Nephron progenitor cell (in vitro differentiated cells): Measurements from ENCODE around the gene CCDC87.

ENCODE experiments used
- DNase-seq: peaks from one replicate; pipeline ENCODE4 v3.0.0; 2021
- H3K27ac Mint-ChIP-seq: 2 replicates; pipeline ENCODE4 v1.8.0; 2021; ENCODE audit warnings: mild to moderate bottlenecking, moderate library complexity, mixed read lengths
- H3K27me3 Mint-ChIP-seq: 2 replicates; pipeline ENCODE4 v1.8.0; 2021; ENCODE audit warnings: mild to moderate bottlenecking, low read depth, mixed read lengths; ENCODE audit not compliant: poor library complexity
- H3K36me3 Mint-ChIP-seq: 2 replicates; pipeline ENCODE4 v1.8.0; 2021; ENCODE audit warnings: low read depth, mixed read lengths
- H3K4me1 Mint-ChIP-seq: 2 replicates; pipeline ENCODE4 v1.8.0; 2021; ENCODE audit warnings: mixed read lengths
- H3K4me3 Mint-ChIP-seq: 2 replicates; pipeline ENCODE4 v1.8.0; 2021; ENCODE audit warnings: mild to moderate bottlenecking, moderate library complexity, mixed read lengths
- H3K9me3 Mint-ChIP-seq: 2 replicates; pipeline ENCODE4 v1.8.0; 2021; ENCODE audit warnings: mild to moderate bottlenecking, moderate library complexity, mixed read lengths
- CTCF ChIP-seq: fragments of 200-600 bp; sonication (generic); IDR thresholded peaks from 2 replicates; pipeline ENCODE4 v1.5.0; 2021; ENCODE audit warnings: antibody characterized with exemption

CCDC87 gene

GRCh38 chr11:66564984-66565383 lies 27.9 kb downstream of the CCDC87 start:
- DNase-seq: no peak
- Mint-ChIP-seq H3K9me3 (no peaks in the 10 kb centered on the region), H3K4me1 (peaks cover 11% of the 10 kb centered on the region), H3K27ac (no peak overlapping the region), H3K27me3 (peaks cover 3% of the 10 kb centered on the region), H3K4me3 (no peak overlapping the region), H3K36me3 (peaks cover 15% of the 10 kb centered on the region)
- no peak for TF ChIP-seq CTCF

- Mint-ChIP-seq H3K9me3 (no peaks in the 10 kb centered on the region), H3K4me1 (peaks cover 8% of the 10 kb centered on the region), H3K36me3 (peaks cover 15% of the 10 kb centered on the region), H3K27me3 (peaks cover 3% of the 10 kb centered on the region), H3K27ac (no peak overlapping the region), H3K4me3 (no peak overlapping the region)
- TF ChIP-seq CTCF: no peak
- DNase-seq: no peak
Measured at GRCh38 chr11:66564538-66564937, 28.3 kb downstream of the CCDC87 start.

- H3K27ac Mint-ChIP-seq: no peak overlapping the region
- peaks cover 17% of the 10 kb centered on the region for H3K36me3 Mint-ChIP-seq
- no peak for TF ChIP-seq CTCF
- DNase-seq: no peak
- H3K4me1 Mint-ChIP-seq: peaks cover 8% of the 10 kb centered on the region
- no peak overlapping the region for H3K4me3 Mint-ChIP-seq
- H3K27me3 Mint-ChIP-seq: peaks cover 3% of the 10 kb centered on the region
- H3K9me3 Mint-ChIP-seq: no peaks in the 10 kb centered on the region
Measured at GRCh38 chr11:66563832-66564231, 29.0 kb downstream of the CCDC87 start.

- Mint-ChIP-seq H3K9me3 (no peaks in the 10 kb centered on the region), H3K36me3 (peaks cover 22% of the 10 kb centered on the region), H3K4me3 (no peak overlapping the region), H3K4me1 (peaks cover 8% of the 10 kb centered on the region), H3K27ac (no peak overlapping the region), H3K27me3 (peaks cover 3% of the 10 kb centered on the region)
- no peak for DNase-seq
- TF ChIP-seq CTCF: no peak
Measured at GRCh38 chr11:66562907-66563583, 29.8 kb downstream of the CCDC87 start.

- H3K4me3 Mint-ChIP-seq: no peak overlapping the region
- H3K4me1 Mint-ChIP-seq: peaks cover 8% of the 10 kb centered on the region
- no peak for DNase-seq
- no peak for TF ChIP-seq CTCF
- no peak overlapping the region for H3K27ac Mint-ChIP-seq
- H3K36me3 Mint-ChIP-seq: peaks cover 25% of the 10 kb centered on the region
- H3K9me3 Mint-ChIP-seq: no peaks in the 10 kb centered on the region
- H3K27me3 Mint-ChIP-seq: peaks cover under 1% of the 10 kb centered on the region
Measured at GRCh38 chr11:66562275-66562674, 30.6 kb downstream of the CCDC87 start.

GRCh38 chr11:66561975-66562248 lies 31.0 kb downstream of the CCDC87 start:
- peaks cover 28% of the 10 kb centered on the region for H3K36me3 Mint-ChIP-seq
- no peak overlapping the region for H3K27ac Mint-ChIP-seq
- H3K4me3 Mint-ChIP-seq: no peak overlapping the region
- no peak for TF ChIP-seq CTCF
- no peaks in the 10 kb centered on the region for H3K9me3 Mint-ChIP-seq
- no peaks in the 10 kb centered on the region for H3K27me3 Mint-ChIP-seq
- no peak for DNase-seq
- H3K4me1 Mint-ChIP-seq: peaks cover 8% of the 10 kb centered on the region
